GM08714 (cell line): ENCODE data around the gene CBS.
"Not testable (repeated sequence)": the region's sequence is repeated elsewhere in the genome, so short reads cannot be mapped to it uniquely, and the experiment has no call there.

Experiments used
- H3K4me3 ChIP-seq: fragments of 200-500 bp; sonication (Bioruptor generic); 2 replicates; pipeline ENCODE4 v1.5.1; 2014; ENCODE audit warnings: mild to moderate bottlenecking, low read length, inconsistent platforms
- ZNF274 ChIP-seq: IDR thresholded peaks from 2 replicates; pipeline ENCODE4 v1.6.1; 2012; ENCODE audit warnings: mild to moderate bottlenecking, low read depth, low read length

Gene CBS

GRCh38 chr21:43015906-43016540 is 59.6 kb downstream of the CBS start:
- no peak overlapping the region for H3K4me3 ChIP-seq
- TF ChIP-seq ZNF274 = no peak

GRCh38 chr21:43012596-43012995 is 63.0 kb downstream of the CBS start:
- no peak overlapping the region for H3K4me3 ChIP-seq
- TF ChIP-seq ZNF274 = no peak

- no peak overlapping the region for H3K4me3 ChIP-seq
- no peak for TF ChIP-seq ZNF274
Measured at GRCh38 chr21:43006874-43007208, 68.8 kb downstream of the CBS start.

- H3K4me3 ChIP-seq = not testable (repeated sequence)
Measured at GRCh38 chr21:43006051-43006873, 69.4 kb downstream of the CBS start.

GRCh38 chr21:43005635-43006034 is 70.0 kb downstream of the CBS start:
- H3K4me3 ChIP-seq = no peak overlapping the region
- TF ChIP-seq ZNF274 = no peak

- no peak for TF ChIP-seq ZNF274
Measured at GRCh38 chr21:43004926-43005325, 70.7 kb downstream of the CBS start.

More at GRCh38 chr21:43004926-43005325, 70.7 kb downstream of the CBS start:
- H3K4me3 ChIP-seq = no peak overlapping the region
